Measurements from ENCODE around the gene MYO9A. TPM values are rescaled to one million over a fixed set of nuclear protein-coding genes. Genes with fewer than 3 reads are reported as not detected.

Gene MYO9A
- polyA plus RNA-seq, 3 donors: 3.9 to 6.6 (median 5.0) TPM

DNA sequence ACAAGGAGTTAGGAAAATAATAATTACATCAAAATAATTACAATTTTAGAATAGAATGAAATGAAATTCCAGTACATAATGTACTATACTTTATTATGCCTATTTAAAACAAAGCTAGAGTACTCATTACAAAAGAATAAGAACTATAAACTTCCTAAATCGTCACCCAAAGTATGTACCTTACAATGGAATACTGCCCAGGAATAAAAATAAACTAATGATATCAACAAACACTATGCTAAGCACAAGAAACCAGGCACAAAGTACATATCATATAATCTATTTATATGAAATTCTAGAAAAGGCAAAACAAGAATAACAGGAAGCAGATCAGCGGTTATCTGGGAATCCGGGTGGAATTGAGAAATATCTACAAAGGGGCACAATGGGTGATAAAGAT, 84.7 kb downstream of the MYO9A start:
- peaks cover 0 to 11% (median 7%) of the 10 kb centered on the region in 7 donors for H3K9me3 Mint-ChIP-seq
- Histone ChIP-seq H3K36me3 (replicated peaks in 1 of 2; ENCODE audit: control insufficient read depth in 1 of 2, insufficient read depth in 2 of 2, low read length in 2 of 2) (peaks cover 0 to 6% of the 10 kb centered on the region in 2 donors), H3K9me3 (replicated peaks in 1 of 2; ENCODE audit: control insufficient read depth in 1 of 2, insufficient read depth in 1 of 2, low read length in 2 of 2) (no peaks in the 10 kb centered on the region), H3K27ac (ENCODE audit: low read depth in 1 of 2, low read length in 2 of 2) (no peak overlapping the region), H3K4me2 (replicated peaks; ENCODE audit: extremely low read depth, low read length, poor library complexity, severe bottlenecking) (no peak overlapping the region), H3K9ac (ENCODE audit: insufficient read depth, low read length, poor library complexity, severe bottlenecking) (no peak overlapping the region), H3K79me2 (ENCODE audit: insufficient read depth, low read length) (no peaks in the 10 kb centered on the region), H3K4me1 (ENCODE audit: control insufficient read depth in 1 of 2, insufficient read depth in 2 of 2, low read length in 2 of 2) (no peaks in the 10 kb centered on the region), H3K27me3 (ENCODE audit: control insufficient read depth in 2 of 2, insufficient read depth in 2 of 2, low read length in 2 of 2) (no peaks in the 10 kb centered on the region), H4K20me1 (ENCODE audit: insufficient read depth, low read length) (no peaks in the 10 kb centered on the region), H3K4me3 (replicated peaks in 1 of 3; ENCODE audit: low read depth in 2 of 3, low read length in 3 of 3) (no peak overlapping the region), H2AFZ (ENCODE audit: insufficient read depth, low read depth, low read length, poor library complexity, severe bottlenecking) (no peak overlapping the region)
- TF ChIP-seq, protein P1, sequence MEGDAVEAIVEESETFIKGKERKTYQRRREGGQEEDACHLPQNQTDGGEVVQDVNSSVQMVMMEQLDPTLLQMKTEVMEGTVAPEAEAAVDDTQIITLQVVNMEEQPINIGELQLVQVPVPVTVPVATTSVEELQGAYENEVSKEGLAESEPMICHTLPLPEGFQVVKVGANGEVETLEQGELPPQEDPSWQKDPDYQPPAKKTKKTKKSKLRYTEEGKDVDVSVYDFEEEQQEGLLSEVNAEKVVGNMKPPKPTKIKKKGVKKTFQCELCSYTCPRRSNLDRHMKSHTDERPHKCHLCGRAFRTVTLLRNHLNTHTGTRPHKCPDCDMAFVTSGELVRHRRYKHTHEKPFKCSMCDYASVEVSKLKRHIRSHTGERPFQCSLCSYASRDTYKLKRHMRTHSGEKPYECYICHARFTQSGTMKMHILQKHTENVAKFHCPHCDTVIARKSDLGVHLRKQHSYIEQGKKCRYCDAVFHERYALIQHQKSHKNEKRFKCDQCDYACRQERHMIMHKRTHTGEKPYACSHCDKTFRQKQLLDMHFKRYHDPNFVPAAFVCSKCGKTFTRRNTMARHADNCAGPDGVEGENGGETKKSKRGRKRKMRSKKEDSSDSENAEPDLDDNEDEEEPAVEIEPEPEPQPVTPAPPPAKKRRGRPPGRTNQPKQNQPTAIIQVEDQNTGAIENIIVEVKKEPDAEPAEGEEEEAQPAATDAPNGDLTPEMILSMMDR (IDR thresholded peaks at IDR 0.05): no peak
- DNase-seq: no peak
- no peaks in the 10 kb centered on the region for H3K27me3 Mint-ChIP-seq (ENCODE audit: low read depth in 3 of 3)
- H3K4me1 Mint-ChIP-seq: peaks cover 10% of the 10 kb centered on the region
- WGBS (ENCODE audit: insufficient coverage): no CpG with 5 or more reads among the region's 3 CpGs
- no peak overlapping the region for H3K27ac Mint-ChIP-seq
- H3K4me3 Mint-ChIP-seq: no peak overlapping the region
- peaks cover 17 to 20% of the 10 kb centered on the region in 2 donors for H3K36me3 Mint-ChIP-seq
- intact Hi-C loops (cut with micrococcal nuclease): no loop called here

DNA sequence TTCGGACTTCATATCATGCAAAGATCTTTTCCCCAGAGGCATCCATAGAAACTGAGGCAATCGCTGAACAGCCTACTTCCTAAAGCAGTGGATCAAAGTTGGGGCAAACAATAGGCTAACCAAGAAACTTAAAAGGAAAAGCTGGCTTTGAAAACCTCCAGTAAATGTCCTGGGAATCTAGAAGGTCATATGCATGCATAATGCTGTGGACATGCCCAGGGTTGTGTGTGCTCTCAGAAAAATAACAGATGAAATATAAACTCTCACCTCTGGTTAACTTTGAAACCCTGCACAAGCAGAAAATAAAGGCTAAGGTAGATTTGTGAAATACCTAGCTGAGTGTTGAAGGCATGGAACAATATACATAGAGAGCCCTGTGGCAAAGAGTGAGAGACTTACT, 96.3 kb downstream of the MYO9A start:
- Histone ChIP-seq H3K36me3 (replicated peaks in 1 of 2; ENCODE audit: control insufficient read depth in 1 of 2, insufficient read depth in 2 of 2, low read length in 2 of 2) (peaks cover 2 to 12% of the 10 kb centered on the region in 2 donors), H4K20me1 (ENCODE audit: insufficient read depth, low read length) (no peaks in the 10 kb centered on the region), H3K4me1 (ENCODE audit: control insufficient read depth in 1 of 2, insufficient read depth in 2 of 2, low read length in 2 of 2) (no peaks in the 10 kb centered on the region), H2AFZ (ENCODE audit: insufficient read depth, low read depth, low read length, poor library complexity, severe bottlenecking) (no peak overlapping the region), H3K9ac (ENCODE audit: insufficient read depth, low read length, poor library complexity, severe bottlenecking) (no peak overlapping the region), H3K27ac (ENCODE audit: low read depth in 1 of 2, low read length in 2 of 2) (no peak overlapping the region), H3K27me3 (ENCODE audit: control insufficient read depth in 2 of 2, insufficient read depth in 2 of 2, low read length in 2 of 2) (no peaks in the 10 kb centered on the region), H3K4me3 (replicated peaks in 1 of 3; ENCODE audit: low read depth in 2 of 3, low read length in 3 of 3) (no peak overlapping the region), H3K9me3 (replicated peaks in 1 of 2; ENCODE audit: control insufficient read depth in 1 of 2, insufficient read depth in 1 of 2, low read length in 2 of 2) (no peaks in the 10 kb centered on the region), H3K4me2 (replicated peaks; ENCODE audit: extremely low read depth, low read length, poor library complexity, severe bottlenecking) (no peak overlapping the region), H3K79me2 (ENCODE audit: insufficient read depth, low read length) (no peaks in the 10 kb centered on the region)
- Mint-ChIP-seq H3K4me1 (no peaks in the 10 kb centered on the region), H3K36me3 (peaks cover 24 to 32% of the 10 kb centered on the region in 2 donors), H3K27ac (no peak overlapping the region), H3K27me3 (ENCODE audit: low read depth in 3 of 3) (no peaks in the 10 kb centered on the region), H3K9me3 (peaks cover 0 to 6% (median 0%) of the 10 kb centered on the region in 7 donors), H3K4me3 (no peak overlapping the region)
- WGBS (ENCODE audit: insufficient coverage): 100% methylated on average over 1 of the region's 2 CpGs
- intact Hi-C loops (cut with micrococcal nuclease): no loop called here
- TF ChIP-seq, protein P1 (IDR thresholded peaks at IDR 0.05): no peak
- no peak for DNase-seq
